RWPE2 (cell line): ENCODE results near the gene PPARA.
A peak's percentile ranks its signal among the peaks of the same experiment; 100 is the strongest.

Experiments used
- ATAC-seq: fragments of 200-7000 bp; cut with Tn5 transposase; 3 replicates; pipeline ENCODE4 v1.9.1; 2021; ENCODE audit warnings: low read depth
- DNase-seq: peaks from one replicate; pipeline ENCODE4 v3.0.0-alpha.2; 2020; ENCODE audit warnings: low spot score
- H3K27ac ChIP-seq: fragments of 450-650 bp; 2 replicates; pipeline ENCODE4 v1.5.1; 2017; ENCODE audit warnings: mild to moderate bottlenecking; ENCODE audit not compliant: poor library complexity, severe bottlenecking
- H3K27me3 ChIP-seq: fragments of 250-450 bp; sonication (Bioruptor Pico); 2 replicates; pipeline ENCODE4 v1.5.1; 2021; ENCODE audit warnings: mild to moderate bottlenecking, moderate library complexity; ENCODE audit not compliant: insufficient read depth, poor library complexity, severe bottlenecking
- H3K36me3 ChIP-seq: fragments of 250-450 bp; sonication (Bioruptor Pico); 2 replicates; pipeline ENCODE4 v1.5.1; 2020; ENCODE audit warnings: low read depth, mild to moderate bottlenecking, moderate library complexity
- H3K4me1 ChIP-seq: fragments of 250-450 bp; sonication (Bioruptor Pico); 2 replicates; pipeline ENCODE4 v1.5.1; 2021; ENCODE audit warnings: mild to moderate bottlenecking, moderate library complexity; ENCODE audit not compliant: insufficient read depth, poor library complexity, severe bottlenecking
- H3K4me3 ChIP-seq: fragments of 250-450 bp; sonication (Bioruptor Pico); 2 replicates; pipeline ENCODE4 v1.5.1; 2021; ENCODE audit warnings: mild to moderate bottlenecking, moderate library complexity; ENCODE audit not compliant: severe bottlenecking
- H3K9me3 ChIP-seq: fragments of 250-450 bp; sonication (Bioruptor Pico); 2 replicates; pipeline ENCODE4 v1.5.1; 2021; ENCODE audit warnings: mild to moderate bottlenecking, moderate library complexity; ENCODE audit not compliant: severe bottlenecking
- TF ChIP-seq, protein P1 (sequence below): fragments of 450-650 bp; IDR thresholded peaks from one replicate; pipeline ENCODE4 v1.5.1; 2017; ENCODE audit warnings: mild to moderate bottlenecking, moderate library complexity; ENCODE audit not compliant: poor library complexity, severe bottlenecking

The PPARA gene

DNA sequence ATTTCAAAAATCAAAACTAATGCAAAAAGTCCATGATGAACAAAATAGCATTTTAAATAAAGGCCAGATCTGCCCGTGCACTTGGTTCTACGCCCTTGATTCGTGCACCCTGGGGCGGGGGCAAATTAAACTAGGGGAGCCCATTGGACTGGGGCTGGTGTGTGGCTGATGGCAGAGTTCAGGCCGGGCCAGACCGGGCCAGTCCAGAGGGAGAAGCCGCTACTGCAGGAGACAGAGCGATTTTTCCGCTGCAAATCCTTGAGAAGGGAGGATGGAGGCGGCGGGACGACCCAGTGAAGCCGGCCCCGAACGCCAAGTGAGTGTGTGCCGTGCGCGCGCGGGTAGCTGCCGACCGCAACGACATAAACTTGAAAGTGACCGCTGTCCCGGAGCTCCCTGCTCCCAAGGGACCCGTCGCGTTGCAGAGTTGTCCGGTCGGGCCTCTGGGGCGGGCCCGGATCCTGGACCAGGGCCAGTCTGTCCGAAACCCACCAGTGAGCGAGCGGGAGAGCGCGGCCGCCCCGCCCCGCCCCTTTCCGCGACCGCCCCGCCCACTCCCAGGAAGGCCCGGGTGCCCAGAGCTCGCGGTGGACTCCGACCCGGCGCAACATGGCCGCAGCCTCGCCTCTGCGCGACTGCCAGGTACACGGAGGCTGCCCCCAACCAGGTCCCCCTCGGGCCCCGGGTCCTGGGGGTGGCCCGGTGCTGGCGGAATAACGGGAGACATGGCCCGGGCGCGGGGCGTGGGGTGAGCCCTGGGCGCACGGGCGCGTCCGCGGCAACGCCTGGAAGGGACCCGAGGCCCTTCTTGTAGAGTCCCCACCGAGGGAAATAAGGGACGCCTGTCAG, 117.3 kb downstream of the PPARA start, which contains the start of gene TTC38:
TSS of gene TTC38 (plus strand) at position 578 of the 849 bp plus-strand sequence. CDS start at position 610, 32 bp downstream.
- ATAC-seq (peak; percentile 90), DNase-seq (no peak)
- peak within 1 kb of the TSS; percentile 58 for H3K4me3 ChIP-seq
- H3K36me3 ChIP-seq = no peaks in the 10 kb centered on the region; the same call in 1 of the 2 replicates
- H3K27me3 ChIP-seq = no peaks in the 10 kb centered on the region
- H3K4me1 ChIP-seq = no peaks in the 10 kb centered on the region
- H3K9me3 ChIP-seq = peaks cover 3% of the 10 kb centered on the region
- TF ChIP-seq, protein P1, sequence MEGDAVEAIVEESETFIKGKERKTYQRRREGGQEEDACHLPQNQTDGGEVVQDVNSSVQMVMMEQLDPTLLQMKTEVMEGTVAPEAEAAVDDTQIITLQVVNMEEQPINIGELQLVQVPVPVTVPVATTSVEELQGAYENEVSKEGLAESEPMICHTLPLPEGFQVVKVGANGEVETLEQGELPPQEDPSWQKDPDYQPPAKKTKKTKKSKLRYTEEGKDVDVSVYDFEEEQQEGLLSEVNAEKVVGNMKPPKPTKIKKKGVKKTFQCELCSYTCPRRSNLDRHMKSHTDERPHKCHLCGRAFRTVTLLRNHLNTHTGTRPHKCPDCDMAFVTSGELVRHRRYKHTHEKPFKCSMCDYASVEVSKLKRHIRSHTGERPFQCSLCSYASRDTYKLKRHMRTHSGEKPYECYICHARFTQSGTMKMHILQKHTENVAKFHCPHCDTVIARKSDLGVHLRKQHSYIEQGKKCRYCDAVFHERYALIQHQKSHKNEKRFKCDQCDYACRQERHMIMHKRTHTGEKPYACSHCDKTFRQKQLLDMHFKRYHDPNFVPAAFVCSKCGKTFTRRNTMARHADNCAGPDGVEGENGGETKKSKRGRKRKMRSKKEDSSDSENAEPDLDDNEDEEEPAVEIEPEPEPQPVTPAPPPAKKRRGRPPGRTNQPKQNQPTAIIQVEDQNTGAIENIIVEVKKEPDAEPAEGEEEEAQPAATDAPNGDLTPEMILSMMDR = no peak
- H3K27ac ChIP-seq = no peak within 1 kb of the TSS

DNA sequence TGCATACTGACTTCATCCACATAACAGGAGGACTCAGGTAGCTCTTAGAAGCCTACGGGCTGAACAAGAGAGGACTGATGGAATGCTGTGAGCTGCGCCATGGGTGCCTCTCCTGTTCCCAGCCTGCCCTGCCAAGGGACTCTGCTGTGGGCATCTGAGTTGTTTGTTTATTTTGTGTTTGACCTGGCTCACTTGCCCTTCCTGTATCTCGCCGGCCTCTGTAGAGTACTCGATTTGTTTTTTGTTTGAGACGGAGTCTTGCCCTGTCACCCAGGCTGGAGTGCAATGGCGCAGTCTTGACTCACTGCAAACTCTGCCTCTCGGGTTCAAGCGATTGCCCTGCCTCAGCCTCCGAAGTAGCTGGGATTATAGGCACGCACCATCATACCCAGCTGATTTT, 119.2 kb downstream of the PPARA start:
- Histone ChIP-seq H3K4me1 (no peaks in the 10 kb centered on the region), H3K36me3 (no peaks in the 10 kb centered on the region; the same call in none of the 2 replicates), H3K27ac (no peak overlapping the region), H3K9me3 (peaks cover 3% of the 10 kb centered on the region), H3K4me3 (no peak overlapping the region), H3K27me3 (no peaks in the 10 kb centered on the region)
- ATAC-seq = no peak
- no peak for DNase-seq
- TF ChIP-seq, protein P1 = no peak

DNA sequence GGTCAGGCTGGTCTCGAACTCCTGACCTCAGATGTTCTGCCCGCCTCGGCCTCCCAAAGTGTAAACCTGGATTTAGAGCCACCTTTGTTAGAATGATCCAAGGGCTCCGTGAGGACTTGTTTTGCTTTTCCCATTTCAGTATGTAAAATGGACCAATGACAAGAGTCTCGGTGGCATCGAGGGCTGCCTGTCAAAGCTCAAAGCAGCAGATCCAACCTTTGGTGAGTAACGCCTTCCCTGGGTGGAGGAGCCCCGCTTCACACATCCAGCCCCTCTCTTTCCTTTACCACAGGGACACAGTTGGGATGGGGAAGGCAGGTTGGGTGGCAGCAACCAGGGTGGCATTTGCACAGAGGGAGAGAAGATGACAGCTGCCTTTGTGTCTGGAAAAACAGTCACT, 121.9 kb downstream of the PPARA start:
- TF ChIP-seq, protein P1 = no peak
- no peak for ATAC-seq
- H3K9me3 ChIP-seq = no peaks in the 10 kb centered on the region
- no peaks in the 10 kb centered on the region for H3K27me3 ChIP-seq
- H3K4me3 ChIP-seq = no peak overlapping the region
- H3K36me3 ChIP-seq = peaks cover 11% of the 10 kb centered on the region
- no peak for DNase-seq
- no peaks in the 10 kb centered on the region for H3K4me1 ChIP-seq
- no peak overlapping the region for H3K27ac ChIP-seq

DNA sequence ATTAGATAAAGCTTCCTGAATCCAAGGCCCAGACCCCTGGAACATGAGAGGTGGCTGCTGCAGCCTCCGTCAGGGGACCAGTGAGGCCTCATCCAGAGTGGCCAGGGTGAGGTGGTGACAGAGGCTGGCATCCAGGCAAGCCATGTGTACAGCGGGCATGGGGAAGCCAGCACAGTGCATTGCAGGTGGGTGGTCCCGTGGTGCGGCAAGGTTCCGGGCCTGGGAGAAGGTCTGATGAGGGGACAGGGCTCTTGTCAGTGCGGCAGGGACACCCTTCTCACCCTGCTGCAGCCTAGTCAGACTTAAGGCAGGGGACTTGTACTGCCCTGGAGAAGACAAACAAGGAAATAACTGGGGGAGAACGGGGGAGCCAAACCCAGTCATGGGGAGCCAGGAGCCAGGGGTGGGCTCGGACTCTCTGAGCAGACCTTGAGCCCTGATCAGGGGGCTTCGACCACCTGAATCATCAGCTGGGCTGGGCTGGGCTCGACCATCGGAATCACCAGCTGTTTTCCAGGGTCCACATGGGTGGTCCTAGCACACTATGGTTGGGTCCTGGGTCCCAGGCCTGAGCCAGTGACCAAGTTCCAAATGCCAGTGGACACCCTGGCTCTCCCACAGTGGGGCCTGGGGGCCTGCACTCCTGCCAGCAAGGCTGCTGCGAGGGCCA, 122.6 kb downstream of the PPARA start:
- TF ChIP-seq, protein P1 = no peak
- Histone ChIP-seq H3K27me3 (no peaks in the 10 kb centered on the region), H3K4me3 (no peak overlapping the region), H3K27ac (no peak overlapping the region), H3K4me1 (no peaks in the 10 kb centered on the region), H3K9me3 (no peaks in the 10 kb centered on the region), H3K36me3 (peaks cover 11% of the 10 kb centered on the region)
- ATAC-seq (no peak), DNase-seq (no peak)
